Parathyroid adenoma (tissue), 2 donors: Measurements from ENCODE around the gene C1QTNF8.

ENCODE experiments used
- H2AFZ ChIP-seq: fragments of 300-600 bp; sonication (generic); one replicate; pipeline ENCODE4 v1.7.0; 2017; ENCODE audit warnings: antibody characterized with exemption, mild to moderate bottlenecking
- H3K27ac ChIP-seq: fragments of 300-600 bp; sonication (generic); one replicate; pipeline ENCODE4 v1.7.0; 2017
- H3K27me3 ChIP-seq: fragments of 300-600 bp; sonication (generic); one replicate; pipeline ENCODE4 v1.7.0; 2017; ENCODE audit warnings: low read length; ENCODE audit not compliant: control insufficient read depth, insufficient read depth
- H3K36me3 ChIP-seq: fragments of 300-600 bp; sonication (generic); one replicate; pipeline ENCODE4 v1.7.0; 2017; ENCODE audit warnings: low read length; ENCODE audit not compliant: control insufficient read depth, insufficient read depth
- H3K4me1 ChIP-seq: fragments of 300-600 bp; sonication (generic); one replicate; pipeline ENCODE4 v1.7.0; 2017; ENCODE audit warnings: control low read depth
- H3K4me2 ChIP-seq: fragments of 300-600 bp; sonication (generic); one replicate; pipeline ENCODE4 v1.7.0; 2017; ENCODE audit warnings: low read length
- H3K4me3 ChIP-seq: fragments of 300-600 bp; sonication (generic); one replicate; pipeline ENCODE4 v1.7.0; 2017; ENCODE audit warnings: low read depth, low read length
- H3K79me2 ChIP-seq: fragments of 300-600 bp; sonication (generic); one replicate; pipeline ENCODE4 v1.7.0; 2017; ENCODE audit warnings: control low read depth
- H3K9ac ChIP-seq: fragments of 300-600 bp; sonication (generic); one replicate; pipeline ENCODE4 v1.7.0; 2017; ENCODE audit warnings: mild to moderate bottlenecking
- H3K9me3 ChIP-seq: fragments of 300-600 bp; sonication (generic); one replicate; pipeline ENCODE4 v1.7.0; 2017; ENCODE audit warnings: low read length; ENCODE audit not compliant: control insufficient read depth
- TF ChIP-seq, protein P1 (sequence below): fragments of 300-600 bp; sonication (generic); IDR thresholded peaks from one replicate; pipeline ENCODE4 v1.7.0; 2017; ENCODE audit warnings: antibody characterized with exemption, mild to moderate bottlenecking
- donor health status: primary hyperparathyroidism.

The C1QTNF8 gene

DNA sequence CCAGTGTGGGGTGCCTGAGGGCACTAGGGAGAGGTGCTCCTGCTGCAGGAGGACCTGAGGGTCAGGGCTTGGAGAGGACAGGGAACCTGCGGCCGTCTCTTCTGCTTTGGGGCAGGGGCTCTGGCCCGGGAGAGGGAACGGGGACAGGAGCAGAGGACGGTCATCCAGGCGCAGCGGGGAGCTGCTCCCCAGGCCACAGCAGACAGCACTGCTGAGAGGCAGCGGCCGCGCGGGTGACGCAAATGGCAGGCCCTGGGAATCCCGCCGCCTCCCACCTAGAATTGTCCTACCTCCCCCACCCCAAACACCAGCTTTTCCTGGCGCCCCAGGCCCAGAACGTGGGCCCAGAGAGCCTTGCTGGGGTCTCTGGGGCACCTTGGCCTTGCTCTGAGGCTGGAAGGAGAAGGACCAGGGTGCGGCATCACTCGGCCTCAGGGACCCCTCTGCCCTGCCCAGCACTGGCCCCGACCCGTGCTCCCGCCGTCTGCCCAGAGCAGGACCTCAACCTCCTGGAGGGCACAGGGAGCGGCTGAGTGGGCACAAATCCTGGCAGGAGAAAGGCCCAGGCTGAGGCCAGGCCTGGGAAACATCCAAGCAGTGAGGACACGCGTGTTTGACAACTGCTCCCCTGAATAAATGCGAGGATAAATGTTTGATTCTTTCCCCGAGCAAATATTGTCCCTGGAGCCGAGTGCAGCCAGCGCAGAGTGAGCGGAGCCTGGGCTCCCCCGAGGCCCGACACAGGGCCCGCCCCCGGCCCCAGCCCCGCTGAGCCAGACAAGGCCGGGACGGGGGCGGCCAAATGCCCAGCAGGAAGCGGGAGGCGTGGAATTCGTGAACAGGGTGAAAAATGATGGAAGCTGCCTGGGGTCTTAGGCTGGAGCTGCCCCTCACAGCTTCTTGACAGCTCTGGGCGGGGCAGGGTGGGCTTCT is 15.0 kb downstream of the C1QTNF8 start:
- Histone ChIP-seq H3K9ac (no peak overlapping the region), H3K36me3 (no peaks in the 10 kb centered on the region), H3K4me1 (no peaks in the 10 kb centered on the region), H3K27me3 (no peaks in the 10 kb centered on the region), H3K4me2 (no peak overlapping the region), H2AFZ (no peak overlapping the region), H3K9me3 (no peaks in the 10 kb centered on the region), H3K79me2 (no peaks in the 10 kb centered on the region), H3K27ac (no peak overlapping the region), H3K4me3 (no peak overlapping the region)
- TF ChIP-seq, protein P1, sequence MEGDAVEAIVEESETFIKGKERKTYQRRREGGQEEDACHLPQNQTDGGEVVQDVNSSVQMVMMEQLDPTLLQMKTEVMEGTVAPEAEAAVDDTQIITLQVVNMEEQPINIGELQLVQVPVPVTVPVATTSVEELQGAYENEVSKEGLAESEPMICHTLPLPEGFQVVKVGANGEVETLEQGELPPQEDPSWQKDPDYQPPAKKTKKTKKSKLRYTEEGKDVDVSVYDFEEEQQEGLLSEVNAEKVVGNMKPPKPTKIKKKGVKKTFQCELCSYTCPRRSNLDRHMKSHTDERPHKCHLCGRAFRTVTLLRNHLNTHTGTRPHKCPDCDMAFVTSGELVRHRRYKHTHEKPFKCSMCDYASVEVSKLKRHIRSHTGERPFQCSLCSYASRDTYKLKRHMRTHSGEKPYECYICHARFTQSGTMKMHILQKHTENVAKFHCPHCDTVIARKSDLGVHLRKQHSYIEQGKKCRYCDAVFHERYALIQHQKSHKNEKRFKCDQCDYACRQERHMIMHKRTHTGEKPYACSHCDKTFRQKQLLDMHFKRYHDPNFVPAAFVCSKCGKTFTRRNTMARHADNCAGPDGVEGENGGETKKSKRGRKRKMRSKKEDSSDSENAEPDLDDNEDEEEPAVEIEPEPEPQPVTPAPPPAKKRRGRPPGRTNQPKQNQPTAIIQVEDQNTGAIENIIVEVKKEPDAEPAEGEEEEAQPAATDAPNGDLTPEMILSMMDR = no peak

DNA sequence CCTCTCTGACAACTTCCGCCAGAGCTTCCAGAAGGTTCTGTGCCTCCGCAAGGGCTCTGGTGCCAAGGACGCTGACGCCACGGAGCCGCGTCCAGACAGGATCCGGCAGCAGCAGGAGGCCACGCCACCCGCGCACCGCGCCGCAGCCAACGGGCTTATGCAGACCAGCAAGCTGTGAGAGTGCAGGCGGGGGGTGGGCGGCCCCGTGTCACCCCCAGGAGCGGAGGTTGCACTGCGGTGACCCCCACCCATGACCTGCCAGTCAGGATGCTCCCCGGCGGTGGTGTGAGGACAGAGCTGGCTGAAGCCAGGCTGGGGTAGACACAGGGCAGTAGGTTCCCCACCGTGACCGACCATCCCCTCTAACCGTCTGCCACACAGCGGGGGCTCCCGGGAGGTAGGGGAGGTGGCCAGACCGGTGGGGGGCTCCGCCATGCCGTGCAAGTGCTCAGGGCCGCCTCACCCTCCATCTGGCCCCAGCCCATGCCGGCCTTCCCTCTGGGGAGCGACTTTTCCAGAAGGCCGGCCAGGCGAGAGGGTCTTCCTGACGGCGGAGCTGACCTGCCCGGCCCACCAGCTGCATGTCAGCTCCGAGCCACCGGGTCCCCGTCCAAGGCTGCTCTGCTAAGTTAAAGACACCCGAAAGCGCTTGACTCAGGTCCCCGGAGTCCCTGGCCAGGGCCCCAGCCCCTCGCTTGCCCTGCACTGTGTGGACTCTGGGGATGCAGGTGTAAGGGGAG is 16.1 kb downstream of the C1QTNF8 start:
- no peaks in the 10 kb centered on the region for H3K9me3 ChIP-seq
- no peak overlapping the region for H3K27ac ChIP-seq
- no peaks in the 10 kb centered on the region for H3K36me3 ChIP-seq
- H3K79me2 ChIP-seq = no peaks in the 10 kb centered on the region
- no peak overlapping the region for H3K9ac ChIP-seq
- H3K4me2 ChIP-seq = no peak overlapping the region
- H2AFZ ChIP-seq = no peak overlapping the region
- no peaks in the 10 kb centered on the region for H3K4me1 ChIP-seq
- TF ChIP-seq, protein P1 = no peak
- no peaks in the 10 kb centered on the region for H3K27me3 ChIP-seq
- no peak overlapping the region for H3K4me3 ChIP-seq

GRCh38 chr16:1079341-1079740 is 16.7 kb downstream of the C1QTNF8 start:
- Histone ChIP-seq H3K4me3 (no peak overlapping the region), H3K27me3 (no peaks in the 10 kb centered on the region), H3K36me3 (no peaks in the 10 kb centered on the region), H3K79me2 (no peaks in the 10 kb centered on the region), H3K4me2 (no peak overlapping the region), H3K27ac (no peak overlapping the region), H2AFZ (no peak overlapping the region), H3K4me1 (no peaks in the 10 kb centered on the region), H3K9me3 (no peaks in the 10 kb centered on the region), H3K9ac (no peak overlapping the region)
- TF ChIP-seq, protein P1 = no peak

- Histone ChIP-seq H2AFZ (no peak overlapping the region), H3K9ac (no peak overlapping the region), H3K4me2 (no peak overlapping the region), H3K9me3 (no peaks in the 10 kb centered on the region), H3K36me3 (no peaks in the 10 kb centered on the region), H3K79me2 (no peaks in the 10 kb centered on the region), H3K27ac (no peak overlapping the region), H3K27me3 (no peaks in the 10 kb centered on the region), H3K4me3 (no peak overlapping the region), H3K4me1 (no peaks in the 10 kb centered on the region)
- TF ChIP-seq, protein P1 = no peak
These were observed 17.4 kb downstream of the C1QTNF8 start for GRCh38 chr16:1078579-1079021.
